CD4-positive, CD25-positive, alpha-beta regulatory T cell (primary cell): ENCODE measurements around the gene DNAH14. TPM values are rescaled to one million over a fixed set of nuclear protein-coding genes. Genes with fewer than 3 reads are reported as not detected.

Source experiments
- ATAC-seq, 2 donors: fragments of 150-1000 bp; cut with Tn5 transposase; one replicate each; pipeline ENCODE4 v1.10.0; 2021; ENCODE audit warnings: low read depth in 2 of 2, moderate number of reproducible peaks in 2 of 2, moderate library complexity in 1 of 2
- DNase-seq, 3 donors: peaks; one replicate each; pipeline versions ENCODE4 v3.0.0 to v3.0.0-alpha.2; 2012 to 2022; ENCODE audit warnings: mixed read lengths in 1 of 3
- H3K27ac ChIP-seq: one replicate; pipeline ENCODE4 v1.7.0; 2013; ENCODE audit warnings: mild to moderate bottlenecking, low read length; ENCODE audit not compliant: insufficient read depth, poor library complexity, severe bottlenecking
- H3K27me3 ChIP-seq: one replicate; pipeline ENCODE4 v1.7.0; 2013; ENCODE audit warnings: low read length; ENCODE audit not compliant: control insufficient read depth, insufficient read depth
- H3K36me3 ChIP-seq: one replicate; pipeline ENCODE4 v1.7.0; 2013; ENCODE audit warnings: mild to moderate bottlenecking, low read length, moderate library complexity; ENCODE audit not compliant: control insufficient read depth, insufficient read depth
- H3K4me1 ChIP-seq: 2 replicates; pipeline ENCODE4 v1.7.0; 2013; ENCODE audit warnings: mild to moderate bottlenecking, low read length; ENCODE audit not compliant: insufficient read depth, control insufficient read depth, poor library complexity, severe bottlenecking
- H3K4me3 ChIP-seq: one replicate; pipeline ENCODE4 v1.7.0; 2013; ENCODE audit warnings: low read depth, mild to moderate bottlenecking, low read length, moderate library complexity
- H3K9me3 ChIP-seq, 2 experiments: 1 replicate in 1 of 2; 2 replicates in 1 of 2; pipeline ENCODE4 v1.7.0; 2013; ENCODE audit warnings: low read length in 2 of 2, mild to moderate bottlenecking in 1 of 2, moderate library complexity in 1 of 2; ENCODE audit not compliant: control insufficient read depth in 2 of 2
- H3K27ac Mint-ChIP-seq, 3 donors: one replicate each; pipeline ENCODE4 v1.8.0; 2020 to 2022; ENCODE audit warnings: mild to moderate bottlenecking in 3 of 3, mixed read lengths in 3 of 3, moderate library complexity in 2 of 3
- H3K27me3 Mint-ChIP-seq: one replicate; pipeline ENCODE4 v1.8.0; 2022; ENCODE audit warnings: mild to moderate bottlenecking, mixed read lengths
- H3K36me3 Mint-ChIP-seq: one replicate; pipeline ENCODE4 v1.8.0; 2020; ENCODE audit warnings: mixed read lengths
- H3K4me1 Mint-ChIP-seq, 4 donors: one replicate each; pipeline ENCODE4 v1.8.0; 2020 to 2022; ENCODE audit warnings: mixed read lengths in 4 of 4, mild to moderate bottlenecking in 1 of 4
- H3K4me3 Mint-ChIP-seq, 4 donors: one replicate each; pipeline ENCODE4 v1.8.0; 2020 to 2022; ENCODE audit warnings: mild to moderate bottlenecking in 4 of 4, mixed read lengths in 4 of 4, moderate library complexity in 3 of 4
- H3K9me3 Mint-ChIP-seq, 7 donors: one replicate each; pipeline ENCODE4 v1.8.0; 2020 to 2022; ENCODE audit warnings: mixed read lengths in 7 of 7, mild to moderate bottlenecking in 3 of 7, moderate library complexity in 2 of 7
- polyA plus RNA-seq, 4 donors: library from polyadenylated mRNA; unstranded; fragments of 300-500 nt; fragmentation: Illumina TruSeq; gene quantifications; one replicate each; pipeline ENCODE4 v1.2.3, GENCODE V29; 2021
- total RNA-seq: library from RNA; stranded (reverse); gene quantifications from one replicate; pipeline ENCODE4 v1.2.3, GENCODE V29; 2022

The DNAH14 gene
- total and polyA plus RNA-seq, 5 donors from 2014 or later, result 0.02 to 0.13 TPM; not detected in 3

GRCh38 chr1:225257081-225257480, 327.6 kb downstream of the DNAH14 start:
- Histone ChIP-seq H3K27me3 (peaks cover 4% of the 10 kb centered on the region), H3K4me3 (no peak overlapping the region), H3K4me1 (no peaks in the 10 kb centered on the region), H3K27ac (no peak overlapping the region), H3K9me3 (no peaks in the 10 kb centered on the region), H3K36me3 (no peaks in the 10 kb centered on the region)
- H3K4me3 Mint-ChIP-seq, result no peak overlapping the region
- ATAC-seq, result no peak
- H3K27ac Mint-ChIP-seq, result no peak overlapping the region
- no peak for DNase-seq
- H3K36me3 Mint-ChIP-seq, result no peaks in the 10 kb centered on the region
- peaks cover 6% of the 10 kb centered on the region for H3K27me3 Mint-ChIP-seq
- no peaks in the 10 kb centered on the region for H3K4me1 Mint-ChIP-seq
- H3K9me3 Mint-ChIP-seq, result peaks cover 0 to 9% (median 0%) of the 10 kb centered on the region in 7 donors

- Mint-ChIP-seq H3K4me3 (no peak overlapping the region), H3K9me3 (peaks cover 0 to 9% (median 0%) of the 10 kb centered on the region in 7 donors), H3K36me3 (no peaks in the 10 kb centered on the region), H3K4me1 (no peaks in the 10 kb centered on the region), H3K27me3 (peaks cover 15% of the 10 kb centered on the region), H3K27ac (no peak overlapping the region)
- Histone ChIP-seq H3K27ac (no peak overlapping the region), H3K36me3 (no peaks in the 10 kb centered on the region), H3K9me3 (no peaks in the 10 kb centered on the region), H3K4me1 (no peaks in the 10 kb centered on the region), H3K27me3 (peaks cover 4% of the 10 kb centered on the region), H3K4me3 (no peak overlapping the region)
- ATAC-seq, result no peak
- DNase-seq, result no peak
Observed at GRCh38 chr1:225258811-225259210, 329.3 kb downstream of the DNAH14 start.

GRCh38 chr1:225259542-225259941, 330.1 kb downstream of the DNAH14 start:
- Histone ChIP-seq H3K4me1 (no peaks in the 10 kb centered on the region), H3K27me3 (peaks cover 7% of the 10 kb centered on the region), H3K4me3 (no peak overlapping the region), H3K36me3 (no peaks in the 10 kb centered on the region), H3K9me3 (no peaks in the 10 kb centered on the region), H3K27ac (no peak overlapping the region)
- Mint-ChIP-seq H3K36me3 (no peaks in the 10 kb centered on the region), H3K4me1 (peaks cover 0 to 1% (median 0%) of the 10 kb centered on the region in 4 donors), H3K27ac (no peak overlapping the region), H3K9me3 (peaks cover 0 to 9% (median 0%) of the 10 kb centered on the region in 7 donors), H3K27me3 (peaks cover 15% of the 10 kb centered on the region), H3K4me3 (no peak overlapping the region)
- DNase-seq, result no peak
- ATAC-seq, result no peak

GRCh38 chr1:225260319-225260718, 330.8 kb downstream of the DNAH14 start:
- no peak overlapping the region for H3K27ac ChIP-seq
- H3K36me3 ChIP-seq, result no peaks in the 10 kb centered on the region
- no peak overlapping the region for H3K27ac Mint-ChIP-seq
- no peak overlapping the region for H3K4me3 Mint-ChIP-seq
- no peaks in the 10 kb centered on the region for H3K36me3 Mint-ChIP-seq
- no peaks in the 10 kb centered on the region for H3K4me1 ChIP-seq
- peaks cover 4% of the 10 kb centered on the region for H3K27me3 ChIP-seq
- no peak for DNase-seq
- peaks cover 0 to 9% (median 0%) of the 10 kb centered on the region in 7 donors for H3K9me3 Mint-ChIP-seq
- H3K9me3 ChIP-seq, result no peaks in the 10 kb centered on the region
- H3K27me3 Mint-ChIP-seq, result peaks cover 15% of the 10 kb centered on the region
- peaks cover 0 to 2% (median 0%) of the 10 kb centered on the region in 4 donors for H3K4me1 Mint-ChIP-seq
- no peak for ATAC-seq
- no peak overlapping the region for H3K4me3 ChIP-seq

- Histone ChIP-seq H3K27me3 (peaks cover 1% of the 10 kb centered on the region), H3K27ac (no peak overlapping the region), H3K4me3 (no peak overlapping the region), H3K36me3 (no peaks in the 10 kb centered on the region), H3K9me3 (peaks cover 7 to 13% of the 10 kb centered on the region in 2 experiments), H3K4me1 (no peaks in the 10 kb centered on the region)
- peaks cover 1 to 20% (median 7%) of the 10 kb centered on the region in 7 donors for H3K9me3 Mint-ChIP-seq
- H3K36me3 Mint-ChIP-seq, result no peaks in the 10 kb centered on the region
- H3K27me3 Mint-ChIP-seq, result no peaks in the 10 kb centered on the region
- no peak overlapping the region for H3K27ac Mint-ChIP-seq
- no peak for ATAC-seq
- no peak overlapping the region for H3K4me3 Mint-ChIP-seq
- H3K4me1 Mint-ChIP-seq, result no peaks in the 10 kb centered on the region
- no peak for DNase-seq
Observed at GRCh38 chr1:225277445-225277844, 348.0 kb downstream of the DNAH14 start.

GRCh38 chr1:225280563-225280962, 351.1 kb downstream of the DNAH14 start:
- peaks cover 0 to 20% (median 7%) of the 10 kb centered on the region in 7 donors for H3K9me3 Mint-ChIP-seq
- H3K4me1 ChIP-seq, result no peaks in the 10 kb centered on the region
- DNase-seq, result no peak
- no peak overlapping the region for H3K4me3 ChIP-seq
- H3K27me3 ChIP-seq, result peaks cover 4% of the 10 kb centered on the region
- peak overlapping the region in 1 of 4 donors; percentile 44 for H3K4me3 Mint-ChIP-seq
- no peaks in the 10 kb centered on the region for H3K36me3 Mint-ChIP-seq
- no peak overlapping the region for H3K27ac ChIP-seq
- no peaks in the 10 kb centered on the region for H3K36me3 ChIP-seq
- H3K4me1 Mint-ChIP-seq, result no peaks in the 10 kb centered on the region
- ATAC-seq, result no peak
- H3K27ac Mint-ChIP-seq, result no peak overlapping the region
- H3K9me3 ChIP-seq, result peaks cover 7 to 13% of the 10 kb centered on the region in 2 experiments
- H3K27me3 Mint-ChIP-seq, result no peaks in the 10 kb centered on the region

GRCh38 chr1:225290244-225290643, 360.8 kb downstream of the DNAH14 start:
- H3K36me3 Mint-ChIP-seq, result no peaks in the 10 kb centered on the region
- no peaks in the 10 kb centered on the region for H3K4me1 Mint-ChIP-seq
- Histone ChIP-seq H3K27me3 (peaks cover 4% of the 10 kb centered on the region), H3K36me3 (no peaks in the 10 kb centered on the region), H3K4me3 (no peak overlapping the region), H3K4me1 (no peaks in the 10 kb centered on the region), H3K9me3 (peaks cover 4 to 9% of the 10 kb centered on the region in 2 experiments), H3K27ac (no peak overlapping the region)
- peaks cover 17% of the 10 kb centered on the region for H3K27me3 Mint-ChIP-seq
- H3K9me3 Mint-ChIP-seq, result peaks cover 0 to 16% (median 7%) of the 10 kb centered on the region in 7 donors
- no peak for ATAC-seq
- no peak for DNase-seq
- H3K27ac Mint-ChIP-seq, result no peak overlapping the region
- H3K4me3 Mint-ChIP-seq, result no peak overlapping the region

GRCh38 chr1:225299624-225300023, 370.1 kb downstream of the DNAH14 start:
- Mint-ChIP-seq H3K27me3 (peaks cover 11% of the 10 kb centered on the region), H3K36me3 (peaks cover 6% of the 10 kb centered on the region), H3K9me3 (peaks cover 2 to 25% (median 10%) of the 10 kb centered on the region in 7 donors), H3K4me1 (no peaks in the 10 kb centered on the region), H3K27ac (no peak overlapping the region), H3K4me3 (no peak overlapping the region)
- Histone ChIP-seq H3K4me1 (no peaks in the 10 kb centered on the region), H3K4me3 (no peak overlapping the region), H3K36me3 (no peaks in the 10 kb centered on the region), H3K27ac (no peak overlapping the region), H3K9me3 (peaks cover 6 to 7% of the 10 kb centered on the region in 2 experiments), H3K27me3 (peaks cover 6% of the 10 kb centered on the region)
- DNase-seq, result no peak
- ATAC-seq, result no peak
